IPS-20b (cell line): ENCODE measurements around the gene WBP2NL.

Experiments used
- H3K27ac ChIP-seq: one replicate; pipeline ENCODE4 v1.5.1; 2013; ENCODE audit warnings: low read length
- H3K27me3 ChIP-seq: 2 replicates; pipeline ENCODE4 v1.6.1; 2013; ENCODE audit warnings: mild to moderate bottlenecking, low read length, inconsistent platforms; ENCODE audit not compliant: insufficient read depth
- H3K36me3 ChIP-seq: 2 replicates; pipeline ENCODE4 v1.6.1; 2013; ENCODE audit warnings: low read depth, mild to moderate bottlenecking, inconsistent platforms, low read length, moderate library complexity; ENCODE audit not compliant: insufficient read depth
- H3K4me1 ChIP-seq: 2 replicates; pipeline ENCODE4 v1.6.1; 2013; ENCODE audit warnings: mild to moderate bottlenecking, control low read depth, inconsistent platforms, low read length, moderate library complexity; ENCODE audit not compliant: insufficient read depth
- H3K4me3 ChIP-seq: 2 replicates; pipeline ENCODE4 v1.5.1; 2013; ENCODE audit warnings: mild to moderate bottlenecking, low read length, inconsistent platforms
- H3K9ac ChIP-seq: 2 replicates; pipeline ENCODE4 v1.6.1; 2013; ENCODE audit warnings: low read depth, mild to moderate bottlenecking, inconsistent platforms, low read length, moderate library complexity
- H3K9me3 ChIP-seq: 2 replicates; pipeline ENCODE4 v1.6.1; 2013; ENCODE audit warnings: mild to moderate bottlenecking, low read depth, low read length, inconsistent platforms; ENCODE audit not compliant: insufficient read depth

WBP2NL gene

GRCh38 chr22:42076764-42077485 is 78.3 kb downstream of the WBP2NL start:
- no peak overlapping the region for H3K9ac ChIP-seq
- no peaks in the 10 kb centered on the region for H3K9me3 ChIP-seq
- H3K27ac ChIP-seq: no peak overlapping the region
- no peak overlapping the region for H3K4me3 ChIP-seq
- peaks cover 11% of the 10 kb centered on the region for H3K27me3 ChIP-seq
- peaks cover 8% of the 10 kb centered on the region; the same call in 1 of the 2 replicates for H3K4me1 ChIP-seq
- H3K36me3 ChIP-seq: no peaks in the 10 kb centered on the region

- Histone ChIP-seq H3K27ac (no peak overlapping the region), H3K9ac (no peak overlapping the region)
These were observed 79.0 kb downstream of the WBP2NL start for GRCh38 chr22:42077486-42078125.

More at GRCh38 chr22:42077486-42078125, 79.0 kb downstream of the WBP2NL start:
- Histone ChIP-seq H3K4me3 (no peak overlapping the region), H3K9me3 (no peaks in the 10 kb centered on the region), H3K4me1 (peaks cover 8% of the 10 kb centered on the region; the same call in 1 of the 2 replicates), H3K27me3 (peaks cover 11% of the 10 kb centered on the region), H3K36me3 (peaks cover 3% of the 10 kb centered on the region; the same call in 1 of the 2 replicates)
